ENCODE results near the gene USP3.

USP3 gene

DNA sequence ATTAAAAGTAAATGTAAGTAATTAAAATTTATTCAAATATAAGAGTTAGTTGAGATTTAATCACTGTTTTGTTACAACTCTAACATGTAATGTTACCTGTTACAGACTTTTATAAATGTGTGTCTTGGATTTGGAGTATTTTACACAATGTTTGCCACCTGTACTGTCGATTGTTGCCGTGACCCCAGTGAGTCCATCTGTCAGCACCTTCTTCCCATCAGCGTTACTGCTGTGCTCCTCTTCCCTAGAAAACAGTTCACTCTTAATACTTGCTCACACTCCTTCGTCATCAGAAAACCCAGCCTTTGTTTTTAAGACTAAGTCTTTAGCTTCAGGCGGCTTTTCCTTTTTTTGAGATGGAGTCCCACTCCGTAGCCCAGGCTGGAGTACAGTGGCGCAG lies 52.3 kb downstream of the USP3 start:
- H3K36me3 ChIP-seq (ENCODE audit: insufficient read depth, low read length) = peaks cover 36% of the 10 kb centered on the region

DNA sequence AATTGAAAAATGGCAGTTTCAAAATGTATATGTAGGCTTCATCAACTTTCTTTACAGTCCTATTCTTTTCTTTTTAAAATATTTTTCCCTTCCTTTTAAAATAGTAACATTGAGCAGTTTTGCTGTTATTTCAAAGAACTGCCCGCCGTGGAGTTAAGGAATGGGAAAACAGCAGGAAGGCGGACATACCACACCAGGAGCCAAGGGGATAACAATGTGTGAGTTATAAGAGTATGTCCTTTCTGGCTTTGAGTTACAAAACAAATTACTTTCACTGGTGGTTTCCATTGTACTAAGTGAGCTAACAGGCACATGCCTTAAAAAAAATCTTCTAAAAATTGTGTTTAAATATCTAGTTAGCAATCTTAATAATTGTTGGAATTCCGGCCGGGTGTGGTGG lies 55.4 kb downstream of the USP3 start:
- Histone ChIP-seq H3K79me2 (ENCODE audit: insufficient read depth, low read length) (no peaks in the 10 kb centered on the region), H4K20me1 (ENCODE audit: insufficient read depth, low read length) (no peaks in the 10 kb centered on the region), H3K9ac (ENCODE audit: low read depth, low read length) (no peak overlapping the region), H3K4me2 (ENCODE audit: insufficient read depth, low read length) (no peak overlapping the region), H3K27me3 (ENCODE audit: insufficient read depth, low read length, poor library complexity) (no peaks in the 10 kb centered on the region), H3K27ac (ENCODE audit: low read length) (no peak overlapping the region), H3K4me1 (ENCODE audit: insufficient read depth, low read length) (no peaks in the 10 kb centered on the region), H3K4me3 (ENCODE audit: low read depth in 1 of 2, low read length in 2 of 2) (no peak overlapping the region), H2AFZ (ENCODE audit: low read depth, low read length) (no peak overlapping the region), H3K9me3 (ENCODE audit: insufficient read depth, low read length, severe bottlenecking) (no peaks in the 10 kb centered on the region), H3K36me3 (ENCODE audit: insufficient read depth, low read length) (peaks cover 54% of the 10 kb centered on the region)
- no peak for DNase-seq
- no peak for ATAC-seq (ENCODE audit: insufficient read depth, low read depth)
- TF ChIP-seq, protein P1, sequence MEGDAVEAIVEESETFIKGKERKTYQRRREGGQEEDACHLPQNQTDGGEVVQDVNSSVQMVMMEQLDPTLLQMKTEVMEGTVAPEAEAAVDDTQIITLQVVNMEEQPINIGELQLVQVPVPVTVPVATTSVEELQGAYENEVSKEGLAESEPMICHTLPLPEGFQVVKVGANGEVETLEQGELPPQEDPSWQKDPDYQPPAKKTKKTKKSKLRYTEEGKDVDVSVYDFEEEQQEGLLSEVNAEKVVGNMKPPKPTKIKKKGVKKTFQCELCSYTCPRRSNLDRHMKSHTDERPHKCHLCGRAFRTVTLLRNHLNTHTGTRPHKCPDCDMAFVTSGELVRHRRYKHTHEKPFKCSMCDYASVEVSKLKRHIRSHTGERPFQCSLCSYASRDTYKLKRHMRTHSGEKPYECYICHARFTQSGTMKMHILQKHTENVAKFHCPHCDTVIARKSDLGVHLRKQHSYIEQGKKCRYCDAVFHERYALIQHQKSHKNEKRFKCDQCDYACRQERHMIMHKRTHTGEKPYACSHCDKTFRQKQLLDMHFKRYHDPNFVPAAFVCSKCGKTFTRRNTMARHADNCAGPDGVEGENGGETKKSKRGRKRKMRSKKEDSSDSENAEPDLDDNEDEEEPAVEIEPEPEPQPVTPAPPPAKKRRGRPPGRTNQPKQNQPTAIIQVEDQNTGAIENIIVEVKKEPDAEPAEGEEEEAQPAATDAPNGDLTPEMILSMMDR (IDR thresholded peaks at IDR 0.05; ENCODE audit: borderline replicate concordance, extremely low read depth, low read length, poor library complexity, severe bottlenecking) = no peak
- TF ChIP-seq EZH2 (IDR thresholded peaks at IDR 0.05; ENCODE audit: borderline replicate concordance, low read depth, low read length, severe bottlenecking) = no peak

More for the DNA sequence above, 52.3 kb downstream of the USP3 start:
- no peak overlapping the region for H3K9ac ChIP-seq (ENCODE audit: low read depth, low read length)
- H3K4me3 ChIP-seq (ENCODE audit: low read depth in 1 of 2, low read length in 2 of 2) = no peak overlapping the region
- H3K79me2 ChIP-seq (ENCODE audit: insufficient read depth, low read length) = 0 out of 2 replicates have a peak, but pooled peaks cover 1% of the 10 kb centered on the region
- no peak overlapping the region for H3K4me2 ChIP-seq (ENCODE audit: insufficient read depth, low read length)
- H3K4me1 ChIP-seq (ENCODE audit: insufficient read depth, low read length) = no peaks in the 10 kb centered on the region
- no peak for ATAC-seq (ENCODE audit: insufficient read depth, low read depth)
- TF ChIP-seq, protein P1 (IDR thresholded peaks at IDR 0.05; ENCODE audit: borderline replicate concordance, extremely low read depth, low read length, poor library complexity, severe bottlenecking) = no peak
- TF ChIP-seq EZH2 (IDR thresholded peaks at IDR 0.05; ENCODE audit: borderline replicate concordance, low read depth, low read length, severe bottlenecking) = no peak
- H4K20me1 ChIP-seq (ENCODE audit: insufficient read depth, low read length) = no peaks in the 10 kb centered on the region
- H3K27me3 ChIP-seq (ENCODE audit: insufficient read depth, low read length, poor library complexity) = no peaks in the 10 kb centered on the region
- H3K9me3 ChIP-seq (ENCODE audit: insufficient read depth, low read length, severe bottlenecking) = no peaks in the 10 kb centered on the region
- DNase-seq = no peak
- no peak overlapping the region for H2AFZ ChIP-seq (ENCODE audit: low read depth, low read length)
- H3K27ac ChIP-seq (ENCODE audit: low read length) = no peak overlapping the region

DNA sequence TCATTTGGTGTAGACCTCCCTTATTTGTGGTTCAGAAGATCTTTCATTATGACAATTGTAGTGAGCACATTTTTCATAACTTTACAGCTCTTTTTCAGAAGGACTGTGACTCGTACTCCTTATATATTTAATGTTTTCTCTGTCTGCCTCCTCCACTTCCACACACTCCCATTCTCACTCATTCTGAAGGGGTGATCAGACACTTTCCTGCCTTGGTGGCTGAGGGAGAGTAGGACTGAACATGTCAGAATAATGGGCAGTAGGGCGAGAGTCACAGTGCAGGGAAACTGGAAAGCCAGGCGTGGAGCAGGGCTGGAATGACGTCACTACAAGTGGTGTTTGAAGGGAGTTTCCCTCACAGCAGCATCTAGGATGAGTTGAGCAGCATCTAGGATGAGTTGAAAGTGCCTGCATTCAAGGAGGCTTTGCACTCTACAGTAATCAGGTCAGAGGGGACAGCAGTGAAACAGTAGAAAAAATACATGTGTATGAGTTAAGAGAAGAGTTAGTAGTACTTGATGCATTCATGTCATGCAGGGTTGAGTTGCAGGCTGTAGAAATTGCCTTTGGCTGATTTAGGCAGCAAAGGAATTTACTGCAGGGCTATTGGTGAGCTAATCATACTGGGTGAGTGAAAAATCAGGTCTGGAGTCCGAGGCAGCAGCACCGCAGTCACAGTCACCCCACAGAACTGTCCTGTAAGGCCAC lies 56.5 kb downstream of the USP3 start:
- Histone ChIP-seq H3K36me3 (ENCODE audit: insufficient read depth, low read length) (peaks cover 58% of the 10 kb centered on the region), H3K9me3 (ENCODE audit: insufficient read depth, low read length, severe bottlenecking) (no peaks in the 10 kb centered on the region), H3K4me1 (ENCODE audit: insufficient read depth, low read length) (no peaks in the 10 kb centered on the region), H3K4me3 (ENCODE audit: low read depth in 1 of 2, low read length in 2 of 2) (no peak overlapping the region), H3K27ac (ENCODE audit: low read length) (no peak overlapping the region), H3K9ac (ENCODE audit: low read depth, low read length) (no peak overlapping the region), H3K4me2 (ENCODE audit: insufficient read depth, low read length) (no peak overlapping the region), H2AFZ (ENCODE audit: low read depth, low read length) (no peak overlapping the region), H3K79me2 (ENCODE audit: insufficient read depth, low read length) (no peaks in the 10 kb centered on the region), H3K27me3 (ENCODE audit: insufficient read depth, low read length, poor library complexity) (no peaks in the 10 kb centered on the region), H4K20me1 (ENCODE audit: insufficient read depth, low read length) (no peaks in the 10 kb centered on the region)
- TF ChIP-seq, protein P1 (IDR thresholded peaks at IDR 0.05; ENCODE audit: borderline replicate concordance, extremely low read depth, low read length, poor library complexity, severe bottlenecking) = no peak
- no peak for TF ChIP-seq EZH2 (IDR thresholded peaks at IDR 0.05; ENCODE audit: borderline replicate concordance, low read depth, low read length, severe bottlenecking)
- ATAC-seq (ENCODE audit: insufficient read depth, low read depth) = no peak
- DNase-seq = no peak

All from DND-41 (cell line).